ENCODE data around the gene FASN.

The FASN gene

GRCh38 chr17:82058855-82059249 is 39.2 kb downstream of the FASN start:
- H3K79me2 ChIP-seq (ENCODE audit: insufficient read depth, low read depth) = no peaks in the 10 kb centered on the region
- H3K4me1 ChIP-seq (ENCODE audit: low read depth, poor library complexity, severe bottlenecking) = no peaks in the 10 kb centered on the region
- no peak overlapping the region for H3K4me2 ChIP-seq
- H3K36me3 ChIP-seq (ENCODE audit: insufficient read depth) = peaks cover 13% of the 10 kb centered on the region
- H3K27ac ChIP-seq = no peak overlapping the region
- H3K9ac ChIP-seq = no peak overlapping the region
- TF ChIP-seq CTCF (conservative IDR thresholded peaks at IDR 0.05; ENCODE audit: low read depth, low read length) = no peak
- H4K20me1 ChIP-seq (ENCODE audit: insufficient read depth) = no peaks in the 10 kb centered on the region
- no peak overlapping the region for H3K4me3 ChIP-seq (IDR thresholded peaks at IDR 0.05; ENCODE audit: insufficient read depth, low read depth, low read length)
- no peak overlapping the region for H2AFZ ChIP-seq (ENCODE audit: low read depth)
- H3K27me3 ChIP-seq (ENCODE audit: insufficient read depth, low read depth) = no peaks in the 10 kb centered on the region

GRCh38 chr17:82058230-82058854 is 39.7 kb downstream of the FASN start:
- H2AFZ ChIP-seq (ENCODE audit: low read depth) = no peak overlapping the region
- H3K36me3 ChIP-seq (ENCODE audit: insufficient read depth) = peaks cover 13% of the 10 kb centered on the region
- no peak overlapping the region for H3K4me3 ChIP-seq (IDR thresholded peaks at IDR 0.05; ENCODE audit: insufficient read depth, low read depth, low read length)
- TF ChIP-seq CTCF (conservative IDR thresholded peaks at IDR 0.05; ENCODE audit: low read depth, low read length) = no peak
- no peaks in the 10 kb centered on the region for H3K27me3 ChIP-seq (ENCODE audit: insufficient read depth, low read depth)
- H3K9ac ChIP-seq = no peak overlapping the region
- H3K27ac ChIP-seq = no peak overlapping the region
- H3K4me1 ChIP-seq (ENCODE audit: low read depth, poor library complexity, severe bottlenecking) = peaks cover 5% of the 10 kb centered on the region
- H4K20me1 ChIP-seq (ENCODE audit: insufficient read depth) = no peaks in the 10 kb centered on the region
- no peak overlapping the region for H3K4me2 ChIP-seq
- H3K79me2 ChIP-seq (ENCODE audit: insufficient read depth, low read depth) = peaks cover 5% of the 10 kb centered on the region; the same call in 1 of the 2 replicates

- H3K4me3 ChIP-seq (IDR thresholded peaks at IDR 0.05; ENCODE audit: insufficient read depth, low read depth, low read length) = no peak overlapping the region
- peaks cover 17% of the 10 kb centered on the region; the same call in 1 of the 2 replicates for H3K79me2 ChIP-seq (ENCODE audit: insufficient read depth, low read depth)
- peaks cover 8% of the 10 kb centered on the region; the same call in 1 of the 2 replicates for H3K36me3 ChIP-seq (ENCODE audit: insufficient read depth)
- H3K4me2 ChIP-seq = no peak overlapping the region
- H3K4me1 ChIP-seq (ENCODE audit: low read depth, poor library complexity, severe bottlenecking) = peaks cover 13% of the 10 kb centered on the region
- H3K9ac ChIP-seq = no peak overlapping the region
- no peaks in the 10 kb centered on the region for H4K20me1 ChIP-seq (ENCODE audit: insufficient read depth)
- no peak for TF ChIP-seq CTCF (conservative IDR thresholded peaks at IDR 0.05; ENCODE audit: low read depth, low read length)
- no peak overlapping the region for H2AFZ ChIP-seq (ENCODE audit: low read depth)
- no peak overlapping the region for H3K27ac ChIP-seq
- H3K27me3 ChIP-seq (ENCODE audit: insufficient read depth, low read depth) = no peaks in the 10 kb centered on the region
Measured at GRCh38 chr17:82056729-82057621, 41.1 kb downstream of the FASN start.

GRCh38 chr17:82055965-82056728 is 41.9 kb downstream of the FASN start:
- Histone ChIP-seq H3K27me3 (ENCODE audit: insufficient read depth, low read depth) (no peaks in the 10 kb centered on the region), H3K4me2 (no peak overlapping the region), H3K9ac (no peak overlapping the region), H2AFZ (ENCODE audit: low read depth) (no peak overlapping the region), H3K4me1 (ENCODE audit: low read depth, poor library complexity, severe bottlenecking) (peaks cover 13% of the 10 kb centered on the region), H3K79me2 (ENCODE audit: insufficient read depth, low read depth) (peaks cover 17% of the 10 kb centered on the region; the same call in 1 of the 2 replicates), H3K4me3 (IDR thresholded peaks at IDR 0.05; ENCODE audit: insufficient read depth, low read depth, low read length) (no peak overlapping the region), H3K27ac (no peak overlapping the region), H4K20me1 (ENCODE audit: insufficient read depth) (no peaks in the 10 kb centered on the region), H3K36me3 (ENCODE audit: insufficient read depth) (peaks cover 8% of the 10 kb centered on the region; the same call in 1 of the 2 replicates)
- no peak for TF ChIP-seq CTCF (conservative IDR thresholded peaks at IDR 0.05; ENCODE audit: low read depth, low read length)

All from KMS-11 (cell line).